D721Med (cell line): Measurements from ENCODE around the gene TMEM107.

Experiments
- DNase-seq: peaks from one replicate; pipeline ENCODE4 v3.0.0; 2011; ENCODE audit warnings: low spot score; ENCODE audit not compliant: insufficient read length
- FAIRE-seq: peaks from 2 replicates; lab custom pipeline; 2011; peaks lifted over from hg19 to GRCh38; lab: Jason Lieb, UNC
- CTCF ChIP-seq: IDR thresholded peaks from 2 replicates; pipeline ENCODE4 v1.5.1; 2012; ENCODE audit warnings: mild to moderate bottlenecking, control low read depth; ENCODE audit not compliant: insufficient read depth; ENCODE audit errors: missing control alignments

Gene TMEM107

GRCh38 chr17:8204761-8205555, 28.8 kb upstream of the TMEM107 start:
- no peak for TF ChIP-seq CTCF
- no peak for DNase-seq
- FAIRE-seq: no peak

GRCh38 chr17:8192070-8192815, 16.1 kb upstream of the TMEM107 start:
- DNase-seq (peak; percentile 73), FAIRE-seq (peak; percentile 95)
- TF ChIP-seq CTCF: no peak

GRCh38 chr17:8190506-8190905, 14.3 kb upstream of the TMEM107 start:
- no peak for TF ChIP-seq CTCF
- DNase-seq (no peak), FAIRE-seq (no peak)

GRCh38 chr17:8189711-8190477, 13.7 kb upstream of the TMEM107 start, which contains the start of gene BORCS6:
BORCS6 (minus strand) TSS chr17:8190180; CDS start chr17:8190140, 40 bp downstream.
- no peak for TF ChIP-seq CTCF
- DNase-seq (peak; percentile 84), FAIRE-seq (no peak)

GRCh38 chr17:8189041-8189710, 13.0 kb upstream of the TMEM107 start:
- FAIRE-seq: no peak
- no peak for TF ChIP-seq CTCF
- DNase-seq: no peak

GRCh38 chr17:8188263-8188839, 12.2 kb upstream of the TMEM107 start:
- FAIRE-seq (no peak), DNase-seq (no peak)
- no peak for TF ChIP-seq CTCF
